HG02610 (cell line): Measurements from ENCODE around the gene DUSP9.

Source experiments
- ATAC-seq: cut with Tn5 transposase; IDR thresholded peaks from one replicate; pipeline ENCODE4 v1.9.1; 2021; ENCODE audit warnings: mild to moderate bottlenecking, moderate library complexity; ENCODE audit not compliant: unreplicated experiment

The DUSP9 gene

GRCh38 chrX:153621949-153622598 lies 24.9 kb upstream of the DUSP9 start:
- ATAC-seq, result no peak

GRCh38 chrX:153622661-153623309 lies 24.2 kb upstream of the DUSP9 start:
- no peak for ATAC-seq

GRCh38 chrX:153623310-153624029 lies 23.5 kb upstream of the DUSP9 start:
- ATAC-seq, result no peak

- ATAC-seq, result no peak
These were observed 22.6 kb upstream of the DUSP9 start for GRCh38 chrX:153624196-153625091.

- ATAC-seq, result no peak
These were observed 21.6 kb upstream of the DUSP9 start for GRCh38 chrX:153625271-153626024.

GRCh38 chrX:153626025-153626633 lies 20.9 kb upstream of the DUSP9 start:
- no peak for ATAC-seq

GRCh38 chrX:153626863-153627674 lies 19.9 kb upstream of the DUSP9 start:
- ATAC-seq, result no peak

- ATAC-seq, result no peak
These were observed 19.3 kb upstream of the DUSP9 start for GRCh38 chrX:153627675-153628111.

GRCh38 chrX:153628129-153628528 lies 18.9 kb upstream of the DUSP9 start:
- no peak for ATAC-seq

- no peak for ATAC-seq
These were observed 18.3 kb upstream of the DUSP9 start for GRCh38 chrX:153628665-153629064.

GRCh38 chrX:153631346-153631745 lies 15.7 kb upstream of the DUSP9 start:
- no peak for ATAC-seq

GRCh38 chrX:153631907-153632594 lies 15.0 kb upstream of the DUSP9 start:
- no peak for ATAC-seq

GRCh38 chrX:153632595-153632946 lies 14.4 kb upstream of the DUSP9 start:
- ATAC-seq, result no peak

GRCh38 chrX:153633048-153633447 lies 14.0 kb upstream of the DUSP9 start:
- ATAC-seq, result no peak

- no peak for ATAC-seq
These were observed 13.3 kb upstream of the DUSP9 start for GRCh38 chrX:153633607-153634180.

- no peak for ATAC-seq
These were observed 12.8 kb upstream of the DUSP9 start for GRCh38 chrX:153634236-153634635.

- ATAC-seq, result no peak
These were observed 12.2 kb upstream of the DUSP9 start for GRCh38 chrX:153634832-153635231.

- ATAC-seq, result no peak
These were observed 11.6 kb upstream of the DUSP9 start for GRCh38 chrX:153635388-153635787.
